HuH-7 (cell line): ENCODE measurements around the gene OAS3.
"Not testable (repeated sequence)": the region's sequence is repeated elsewhere in the genome, so short reads cannot be mapped to it uniquely, and the experiment has no call there.

Source experiments
- DNase-seq: peaks from one replicate; pipeline ENCODE4 v3.0.0; 2011; ENCODE audit warnings: low spot score

The OAS3 gene

GRCh38 chr12:112927475-112927874 is 10.8 kb upstream of the OAS3 start:
- no peak for DNase-seq

DNA sequence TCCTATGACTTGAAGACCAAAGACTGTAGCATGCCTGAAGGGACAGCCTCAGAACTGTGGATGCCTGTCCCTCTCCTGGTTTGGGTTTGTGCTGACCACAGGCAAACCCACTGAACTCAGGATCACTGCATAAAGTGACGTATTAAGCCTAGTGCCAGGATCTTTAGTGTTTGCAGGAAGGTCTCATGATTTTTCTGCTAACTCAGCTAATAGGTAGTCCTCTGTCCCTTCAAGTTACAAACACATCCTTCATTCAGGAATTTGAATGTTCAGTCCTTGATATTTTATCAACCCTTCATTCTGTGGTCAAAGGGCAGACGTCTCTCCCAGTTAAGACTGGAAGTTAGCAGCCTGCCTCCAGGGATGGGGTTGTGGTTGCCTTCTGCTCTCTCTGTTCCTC is 10.3 kb upstream of the OAS3 start:
- DNase-seq, result no peak

GRCh38 chr12:112928978-112929377 is 9.3 kb upstream of the OAS3 start:
- DNase-seq, result no peak

DNA sequence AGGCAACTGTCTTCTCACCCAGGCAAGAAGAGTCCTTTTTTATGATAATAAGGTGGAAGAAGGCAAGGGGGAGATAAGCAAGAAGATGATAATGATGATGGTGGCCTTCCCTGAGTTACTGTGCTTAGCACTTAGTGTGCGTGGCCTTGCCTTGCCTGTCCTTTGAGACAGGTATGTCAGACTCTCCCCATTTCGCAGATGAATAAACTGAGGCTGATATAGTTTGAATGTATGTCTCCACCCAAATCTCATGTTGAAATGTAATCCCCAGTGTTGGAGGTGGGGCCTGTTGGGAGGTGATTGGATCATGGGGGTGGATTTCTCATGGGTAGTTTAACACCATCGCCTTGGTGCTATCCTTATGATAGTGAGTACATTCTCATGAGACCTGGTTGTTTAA is 8.6 kb upstream of the OAS3 start:
- no peak for DNase-seq

GRCh38 chr12:112930350-112930749 is 7.9 kb upstream of the OAS3 start:
- no peak for DNase-seq

DNA sequence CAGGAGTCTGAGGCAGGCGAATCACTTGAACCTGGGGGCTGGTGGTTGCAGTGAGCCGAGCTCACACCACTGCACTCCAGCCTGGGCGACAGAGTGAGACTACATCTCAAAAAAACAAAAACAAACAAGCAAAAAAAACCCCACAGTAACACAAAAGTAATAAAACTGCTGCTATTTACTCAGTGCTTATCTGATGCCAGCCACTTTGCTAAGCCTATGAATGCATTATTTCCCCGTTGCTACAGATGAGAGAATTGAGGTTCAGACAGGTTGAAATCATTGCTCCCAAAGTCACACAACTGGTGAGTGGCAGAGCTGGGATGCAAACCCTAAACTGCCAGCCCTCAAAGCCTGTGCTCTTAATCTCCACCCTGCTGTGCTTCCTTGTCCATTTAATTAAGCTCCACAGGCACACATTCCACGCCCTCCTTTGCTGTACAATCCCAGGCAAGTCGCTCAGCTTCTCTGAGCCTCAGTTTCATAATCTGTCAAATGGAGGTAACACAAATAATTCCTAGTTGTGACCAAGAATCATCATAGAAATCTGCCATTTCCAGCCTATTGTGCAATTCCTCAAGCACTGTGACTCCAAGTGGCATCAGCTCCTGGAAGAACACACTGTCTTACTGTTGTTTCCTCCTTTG is 5.7 kb upstream of the OAS3 start:
- DNase-seq, result no peak

- no peak for DNase-seq
Measured at GRCh38 chr12:112933129-112933505, 5.2 kb upstream of the OAS3 start.

- DNase-seq, result no peak
Measured at GRCh38 chr12:112936264-112936663, 2.0 kb upstream of the OAS3 start.

GRCh38 chr12:112936927-112937326 is 1.3 kb upstream of the OAS3 start:
- no peak for DNase-seq

GRCh38 chr12:112938751-112939150 is 477 bp downstream of the OAS3 start:
- no peak for DNase-seq

DNA sequence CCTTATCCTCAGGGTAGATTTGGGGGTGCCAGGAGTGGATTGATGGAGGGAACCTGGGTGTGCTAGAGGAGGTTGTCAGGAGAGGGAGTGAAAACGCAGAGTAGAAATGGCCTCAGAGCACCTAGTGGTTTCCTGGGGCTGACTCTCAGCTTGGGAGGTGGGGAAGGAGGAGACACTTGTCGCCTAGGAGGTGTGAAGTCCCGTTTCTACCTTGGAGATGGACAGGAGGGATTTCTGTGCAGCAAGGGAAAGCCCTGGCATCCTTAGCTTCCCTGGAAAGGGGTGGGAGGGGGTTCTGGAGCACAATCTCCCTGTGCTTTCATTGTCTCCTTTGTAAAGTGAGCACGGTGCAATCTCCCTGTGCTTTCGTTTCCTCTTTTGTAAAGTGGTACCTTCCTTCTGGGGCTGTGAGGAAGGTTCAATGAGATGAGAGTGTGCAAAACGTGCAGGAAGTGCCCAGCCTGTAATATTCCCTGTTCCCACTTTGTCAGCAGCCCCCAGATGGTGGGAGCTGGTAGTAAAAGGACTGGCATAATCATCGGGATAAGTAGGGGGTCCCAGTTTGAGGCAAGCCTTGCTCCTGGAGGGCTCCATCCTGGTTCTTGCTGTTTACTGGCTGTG is 1.6 kb downstream of the OAS3 start:
- DNase-seq, result no peak

DNA sequence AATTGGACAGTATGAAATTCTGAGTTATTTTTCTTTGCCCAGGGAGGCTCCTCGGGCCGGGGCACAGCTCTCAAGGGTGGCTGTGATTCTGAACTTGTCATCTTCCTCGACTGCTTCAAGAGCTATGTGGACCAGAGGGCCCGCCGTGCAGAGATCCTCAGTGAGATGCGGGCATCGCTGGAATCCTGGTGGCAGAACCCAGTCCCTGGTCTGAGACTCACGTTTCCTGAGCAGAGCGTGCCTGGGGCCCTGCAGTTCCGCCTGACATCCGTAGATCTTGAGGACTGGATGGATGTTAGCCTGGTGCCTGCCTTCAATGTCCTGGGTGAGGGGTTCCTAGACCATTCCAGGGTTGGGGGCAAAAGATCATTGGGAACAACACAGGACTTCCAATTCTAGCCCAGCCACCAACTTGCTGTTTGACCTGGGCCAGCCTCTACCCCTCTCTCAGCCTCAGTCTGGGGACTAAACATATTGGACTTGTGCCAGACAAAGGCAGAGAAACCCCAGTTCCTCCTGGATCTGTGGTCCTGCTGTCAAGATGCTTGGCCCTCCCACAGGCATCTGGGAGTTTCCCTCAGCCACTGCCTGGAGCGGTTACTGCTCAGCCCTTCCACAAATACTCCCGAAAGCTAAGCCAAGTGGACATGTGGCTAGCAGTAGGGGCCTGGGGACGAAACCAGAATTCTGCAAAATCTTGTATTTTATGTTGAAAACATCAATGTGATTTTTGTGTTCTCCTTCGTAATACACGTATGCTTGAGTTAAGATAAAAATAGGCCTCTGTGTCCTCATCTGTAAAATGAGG is 3.5 kb downstream of the OAS3 start:
- DNase-seq, result no peak

DNA sequence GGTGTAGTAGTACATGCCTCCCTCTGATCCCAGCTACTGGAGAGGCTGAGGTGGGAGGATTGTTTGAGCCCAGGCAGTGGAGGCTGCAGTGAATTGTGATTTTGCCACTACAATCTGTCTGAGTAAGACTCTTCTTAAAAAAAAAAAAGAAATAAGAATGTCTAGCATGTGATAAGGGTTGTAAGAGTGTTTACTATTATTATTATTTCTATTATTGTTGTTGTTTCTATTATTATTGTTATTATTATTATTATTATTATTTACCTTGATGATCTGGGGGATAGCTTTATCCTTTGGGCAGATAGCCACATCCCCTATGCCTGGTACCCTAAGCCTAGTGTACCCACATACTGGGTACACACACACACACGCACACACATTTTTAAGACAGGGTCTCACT is 4.3 kb downstream of the OAS3 start:
- DNase-seq, result no peak

GRCh38 chr12:112944024-112944690 is 5.9 kb downstream of the OAS3 start:
- no peak for DNase-seq

- DNase-seq, result no peak
Measured at GRCh38 chr12:112945515-112945914, 7.2 kb downstream of the OAS3 start.

DNA sequence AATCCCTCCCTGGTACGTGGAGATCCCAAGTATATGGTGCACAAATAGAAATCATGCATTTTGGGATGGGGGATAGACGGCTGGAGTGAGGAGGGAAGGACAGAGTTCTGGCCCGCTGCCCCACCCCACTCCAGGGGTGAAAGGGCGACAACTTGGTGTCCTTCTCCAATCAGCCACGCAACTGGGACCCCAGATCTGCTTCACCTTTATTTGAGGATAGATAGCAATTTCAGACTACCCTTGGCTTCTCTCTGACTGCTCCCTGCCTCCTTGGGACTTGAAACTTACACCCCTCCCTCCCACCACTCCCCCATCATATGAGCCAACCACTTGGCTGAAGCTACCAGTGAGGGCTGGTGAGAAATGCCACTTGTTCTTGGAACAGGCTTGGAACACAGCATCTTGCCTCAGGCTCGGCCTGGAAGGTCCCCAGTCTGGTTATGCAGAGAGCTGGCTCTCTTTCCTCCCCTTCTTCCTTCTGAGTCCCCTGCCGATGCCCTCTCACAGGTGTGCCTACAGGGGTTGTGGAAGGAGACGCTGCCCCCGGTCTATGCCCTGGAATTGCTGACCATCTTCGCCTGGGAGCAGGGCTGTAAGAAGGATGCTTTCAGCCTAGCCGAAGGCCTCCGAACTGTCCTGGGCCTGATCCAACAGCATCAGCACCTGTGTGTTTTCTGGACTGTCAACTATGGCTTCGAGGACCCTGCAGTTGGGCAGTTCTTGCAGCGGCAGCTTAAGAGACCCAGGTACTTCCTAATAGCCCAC is 8.1 kb downstream of the OAS3 start:
- DNase-seq, result no peak

DNA sequence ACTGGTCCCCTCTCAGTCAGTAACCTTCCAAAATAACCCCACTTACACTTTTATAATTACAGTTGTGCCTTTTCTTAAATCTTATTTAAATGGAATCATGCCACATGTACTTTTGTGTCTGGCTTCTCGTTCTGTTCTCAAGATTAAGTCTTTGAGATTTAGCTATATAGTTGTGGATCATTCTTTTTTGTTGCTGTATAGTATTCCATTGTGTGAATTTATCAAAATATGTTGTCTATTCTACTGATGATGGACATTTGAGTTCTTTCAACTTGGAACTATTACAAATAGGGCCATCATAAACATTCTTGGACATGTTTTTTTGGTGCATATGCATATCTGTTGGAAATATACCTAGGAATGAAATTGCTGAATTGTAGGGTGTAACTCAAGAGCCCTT is 9.0 kb downstream of the OAS3 start:
- DNase-seq, result no peak

GRCh38 chr12:112947761-112948160 is 9.5 kb downstream of the OAS3 start:
- no peak for DNase-seq

DNA sequence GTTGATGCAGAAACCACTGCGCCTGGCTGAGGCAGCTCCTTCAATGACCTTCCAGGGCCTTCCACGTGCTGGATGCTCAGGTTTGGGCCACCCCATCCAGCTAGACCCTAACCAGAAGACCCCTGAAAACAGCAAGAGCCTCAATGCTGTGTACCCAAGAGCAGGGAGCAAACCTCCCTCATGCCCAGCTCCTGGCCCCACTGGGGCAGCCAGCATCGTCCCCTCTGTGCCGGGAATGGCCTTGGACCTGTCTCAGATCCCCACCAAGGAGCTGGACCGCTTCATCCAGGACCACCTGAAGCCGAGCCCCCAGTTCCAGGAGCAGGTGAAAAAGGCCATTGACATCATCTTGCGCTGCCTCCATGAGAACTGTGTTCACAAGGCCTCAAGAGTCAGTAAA is 10.5 kb downstream of the OAS3 start:
- no peak for DNase-seq

DNA sequence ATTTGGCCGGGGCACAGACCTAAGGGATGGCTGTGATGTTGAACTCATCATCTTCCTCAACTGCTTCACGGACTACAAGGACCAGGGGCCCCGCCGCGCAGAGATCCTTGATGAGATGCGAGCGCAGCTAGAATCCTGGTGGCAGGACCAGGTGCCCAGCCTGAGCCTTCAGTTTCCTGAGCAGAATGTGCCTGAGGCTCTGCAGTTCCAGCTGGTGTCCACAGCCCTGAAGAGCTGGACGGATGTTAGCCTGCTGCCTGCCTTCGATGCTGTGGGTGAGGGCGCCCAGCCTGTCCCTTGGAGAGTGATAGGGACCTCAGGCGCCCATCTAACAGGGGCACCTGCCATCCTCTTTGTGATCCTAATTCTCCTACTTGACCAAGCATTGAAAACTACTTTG is 12.4 kb downstream of the OAS3 start:
- no peak for DNase-seq

DNA sequence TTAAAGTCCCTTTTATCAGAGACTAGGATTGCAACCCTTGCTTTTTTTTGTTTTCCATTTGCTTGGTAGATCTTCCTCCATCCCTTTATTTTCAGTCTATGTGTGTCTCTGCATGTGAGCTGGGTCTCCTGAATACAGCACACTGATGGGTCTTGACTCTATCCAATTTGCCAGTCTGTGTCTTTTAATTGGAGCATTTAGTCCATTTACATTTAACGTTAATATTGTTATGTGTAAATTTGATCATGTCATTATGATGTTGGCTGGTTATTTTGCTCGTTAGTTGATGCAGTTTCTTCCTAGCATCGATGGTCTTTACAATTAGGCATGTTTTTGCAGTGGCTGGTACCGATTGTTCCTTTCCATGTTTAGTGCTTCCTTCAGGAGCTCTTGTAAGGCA is 18.9 kb downstream of the OAS3 start:
- DNase-seq, result not testable (repeated sequence)

GRCh38 chr12:112961074-112961473 is 22.8 kb downstream of the OAS3 start:
- no peak for DNase-seq
